GM18870 (cell line): ENCODE measurements around the gene SERPINB6.
"Not testable (repeated sequence)": the region's sequence is repeated elsewhere in the genome, so short reads cannot be mapped to it uniquely, and the experiment has no call there.

ENCODE experiments used
- ATAC-seq: cut with Tn5 transposase; IDR thresholded peaks from one replicate; pipeline ENCODE4 v1.9.1; 2021; ENCODE audit warnings: moderate library complexity; ENCODE audit not compliant: unreplicated experiment

Gene SERPINB6

GRCh38 chr6:2977799-2978590, 6.6 kb upstream of the SERPINB6 start:
- no peak for ATAC-seq

DNA sequence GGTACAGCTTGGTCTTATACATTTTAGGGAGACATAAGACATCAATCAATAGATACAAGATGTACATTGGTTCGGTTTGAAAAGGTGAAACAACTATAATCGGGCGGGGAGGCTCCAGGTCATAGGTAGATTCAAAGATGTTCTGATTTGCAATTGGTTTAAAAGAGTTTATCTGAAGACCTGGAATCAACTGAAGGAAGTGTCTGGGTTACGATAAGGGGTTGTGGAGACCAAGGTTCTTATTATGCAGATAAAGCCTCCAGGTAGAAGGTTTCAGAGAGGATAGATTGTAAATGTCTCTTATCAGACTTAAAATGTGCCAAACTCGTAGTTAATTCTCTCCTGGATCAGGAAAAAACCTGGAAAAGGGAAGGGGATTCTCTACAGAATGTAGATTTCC, 5.9 kb upstream of the SERPINB6 start:
- no peak for ATAC-seq

DNA sequence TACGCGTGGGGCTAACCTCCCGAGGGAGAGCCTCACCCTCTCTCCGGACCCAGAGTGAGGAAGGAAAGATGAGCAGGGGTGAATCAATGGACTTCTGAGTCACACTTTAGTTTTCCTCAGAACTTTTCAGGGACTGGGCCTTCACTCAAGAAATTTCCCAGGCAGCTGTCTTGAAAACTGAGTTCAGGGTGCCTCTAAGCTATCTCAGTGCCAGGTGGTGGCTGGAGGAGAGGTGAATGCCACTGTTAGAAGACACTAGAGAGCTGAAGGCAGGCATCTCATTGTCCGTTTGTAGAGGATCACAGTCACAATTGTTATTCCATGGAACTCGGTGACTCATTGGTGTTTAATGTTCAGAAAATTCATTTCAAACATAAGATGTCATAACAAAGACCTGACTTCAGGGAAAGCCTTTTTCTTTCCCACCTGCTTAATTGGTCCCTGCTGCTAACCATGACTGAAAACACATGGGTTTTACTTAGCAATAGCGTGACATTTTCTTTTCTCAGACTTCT, 5.3 kb upstream of the SERPINB6 start:
- no peak for ATAC-seq

GRCh38 chr6:2976060-2976459, 4.7 kb upstream of the SERPINB6 start:
- no peak for ATAC-seq

GRCh38 chr6:2973676-2974075, 2.3 kb upstream of the SERPINB6 start:
- no peak for ATAC-seq

DNA sequence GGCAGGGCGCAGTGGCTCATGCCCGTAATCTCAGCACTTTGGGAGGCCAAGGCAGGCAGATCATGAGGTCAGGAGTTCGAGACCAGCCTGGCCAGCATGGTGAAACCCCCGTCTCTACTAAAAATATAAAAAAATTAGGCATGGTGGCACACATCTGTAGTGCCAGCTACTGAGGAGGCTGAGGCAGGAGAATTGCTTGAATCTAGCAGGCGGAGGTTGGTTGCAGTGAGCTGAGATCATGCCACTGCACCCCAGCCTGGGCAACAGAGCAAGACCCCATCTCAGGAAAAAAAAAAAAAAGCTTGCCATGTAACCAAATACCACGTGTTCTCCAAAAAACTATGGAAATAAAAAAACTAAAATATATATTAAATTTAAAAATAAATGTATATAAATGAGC, 1.8 kb upstream of the SERPINB6 start:
- ATAC-seq: not testable (repeated sequence)

DNA sequence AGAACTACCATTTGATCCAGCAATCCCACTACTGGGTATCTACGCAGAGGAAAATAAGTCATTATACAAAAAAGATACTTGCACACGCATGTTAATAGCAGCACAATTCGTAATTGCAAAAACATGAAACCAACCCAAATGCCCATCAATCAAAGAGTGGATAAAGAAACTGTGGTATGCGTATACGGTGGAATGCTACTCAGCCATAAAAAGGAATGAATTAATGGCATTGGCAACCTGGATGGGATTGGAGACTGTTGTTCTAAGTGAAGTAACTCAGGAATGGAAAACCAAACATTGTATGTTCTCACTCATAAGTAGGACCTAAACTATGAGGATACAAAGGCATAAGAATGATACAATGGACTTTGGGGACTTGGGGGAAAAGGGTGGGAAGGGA, 1.3 kb upstream of the SERPINB6 start:
- not testable (repeated sequence) for ATAC-seq

DNA sequence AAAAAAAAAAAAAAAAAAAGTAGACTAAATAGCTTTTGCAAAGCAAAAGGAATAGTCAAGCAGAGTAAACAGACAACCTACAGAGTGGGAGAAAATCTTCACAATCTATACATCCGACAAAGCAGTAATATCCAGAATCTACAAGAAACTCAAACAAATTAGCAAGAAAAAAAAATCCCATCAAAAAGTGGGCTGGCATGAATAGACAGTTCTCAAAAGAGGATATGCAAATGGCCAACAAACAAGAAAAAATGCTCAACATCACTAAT, 786 bp upstream of the SERPINB6 start:
- ATAC-seq: not testable (repeated sequence)

DNA sequence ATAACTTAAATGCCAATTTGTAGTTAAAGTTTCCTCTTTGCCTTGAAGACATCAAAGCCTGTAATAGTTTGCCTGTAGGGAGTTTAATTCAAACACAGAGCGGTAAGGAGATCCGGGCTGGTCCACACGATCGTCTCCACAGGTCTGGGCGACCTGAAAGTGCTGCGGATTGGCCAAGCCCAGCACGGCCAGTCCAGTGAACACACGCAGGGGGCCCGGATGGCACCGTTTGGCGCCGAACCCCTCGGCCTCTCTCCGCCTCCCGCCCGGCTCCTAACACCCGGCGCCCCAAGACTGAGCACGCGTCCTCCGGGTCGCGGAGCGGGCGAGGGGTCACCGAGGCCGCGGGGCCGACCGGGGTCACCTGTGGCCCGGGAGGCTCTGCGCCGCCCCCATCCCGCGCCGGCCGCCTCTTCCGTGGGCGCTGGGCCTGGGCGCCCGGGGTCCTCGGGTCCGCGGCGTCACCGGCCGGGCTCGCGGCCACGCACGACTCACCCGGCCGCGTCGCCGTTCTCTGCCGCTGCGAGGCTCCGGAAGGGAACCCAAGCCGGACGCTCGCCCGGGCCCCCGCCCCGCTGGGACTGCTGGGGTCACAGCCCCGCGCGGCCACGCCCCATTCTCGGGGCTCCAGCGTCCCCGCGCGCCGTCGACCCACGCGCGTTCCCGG, 481 bp downstream of the SERPINB6 start:
- no peak for ATAC-seq

GRCh38 chr6:2970034-2970685, 1.2 kb downstream of the SERPINB6 start:
- no peak for ATAC-seq

DNA sequence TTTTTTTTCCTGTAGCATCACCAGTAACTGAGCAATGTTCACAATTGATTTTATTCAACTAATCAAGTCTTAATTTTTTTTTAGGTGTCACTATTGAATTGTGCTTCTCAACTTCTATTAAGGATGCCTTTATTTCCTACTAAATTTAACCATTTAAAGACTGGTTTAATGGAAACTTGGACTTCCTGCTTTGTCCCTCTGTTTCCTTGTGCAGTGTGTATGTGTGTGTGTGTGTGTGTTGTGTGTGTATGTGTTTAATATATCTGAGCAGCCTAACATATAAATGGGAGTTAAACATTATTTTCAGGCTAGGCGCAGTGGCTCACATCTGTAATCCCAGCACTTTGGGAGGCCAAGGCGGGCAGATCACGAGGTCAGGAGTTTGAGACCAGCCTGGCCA, 1.8 kb downstream of the SERPINB6 start:
- no peak for ATAC-seq

DNA sequence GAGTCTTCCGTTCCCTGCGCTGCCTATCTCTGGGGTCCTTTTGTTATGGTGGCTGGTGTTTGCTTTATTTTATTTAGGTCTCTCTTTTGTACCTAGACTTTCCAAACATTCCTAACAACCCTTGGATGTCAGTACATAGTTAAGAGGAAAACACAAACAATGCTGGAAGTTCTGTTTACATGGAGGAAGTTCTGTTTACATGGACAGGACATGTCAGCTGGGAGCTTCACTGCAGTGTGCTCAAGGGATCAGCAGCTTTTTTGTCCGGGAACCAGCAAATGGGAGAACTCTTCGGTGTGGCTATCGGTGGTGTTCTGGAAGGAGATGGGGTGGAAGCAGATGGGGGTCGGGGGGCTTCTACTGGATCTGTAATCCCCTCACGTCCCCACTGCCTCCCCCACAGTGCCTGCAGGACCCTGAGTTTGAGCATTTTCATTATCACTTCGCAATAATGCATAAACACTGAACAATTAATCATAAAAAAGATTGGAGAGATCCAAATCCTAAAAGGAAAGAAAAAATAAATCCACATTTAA, 2.7 kb downstream of the SERPINB6 start:
- ATAC-seq: no peak

- ATAC-seq: no peak
Observed at GRCh38 chr6:2967936-2968335, 3.4 kb downstream of the SERPINB6 start.

DNA sequence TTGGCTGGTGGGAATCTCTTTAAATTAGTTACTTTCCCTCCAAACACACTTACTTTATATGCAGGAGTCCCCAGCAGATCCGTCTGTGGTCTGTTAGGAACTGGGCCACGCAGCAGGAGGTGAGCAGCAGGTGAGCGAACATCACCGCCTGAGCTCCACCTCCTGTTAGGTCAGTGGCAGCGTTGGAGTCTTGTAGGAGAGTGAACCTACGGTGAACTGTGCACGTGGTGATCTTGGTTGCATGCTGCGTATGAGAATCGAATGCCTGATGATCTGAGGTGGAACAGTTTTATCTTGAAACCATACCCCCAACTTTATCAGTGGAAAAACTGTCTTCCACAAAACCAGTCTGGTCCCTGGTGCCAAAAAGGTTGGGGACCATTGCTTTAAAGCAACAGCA, 5.0 kb downstream of the SERPINB6 start:
- no peak for ATAC-seq

- ATAC-seq: no peak
Observed at GRCh38 chr6:2964793-2965505, 6.4 kb downstream of the SERPINB6 start.

DNA sequence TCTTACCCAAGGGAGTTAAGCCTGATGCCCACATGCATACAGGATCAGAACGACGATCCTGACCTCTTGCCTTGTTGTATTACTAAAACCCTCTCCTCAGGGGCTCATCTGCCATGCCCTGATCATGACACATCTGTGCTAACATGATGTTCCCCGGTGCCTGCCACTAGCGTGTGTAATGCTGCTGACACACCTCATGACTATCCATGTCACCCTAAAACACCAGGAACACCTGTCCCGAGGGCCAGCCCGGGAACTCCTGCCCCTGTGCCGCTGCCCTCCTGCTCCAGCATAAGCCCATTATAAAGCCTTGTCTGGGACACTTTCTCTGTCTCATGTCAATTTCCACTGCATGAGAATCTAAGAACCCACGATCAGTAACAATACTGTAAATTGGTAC, 7.6 kb downstream of the SERPINB6 start:
- ATAC-seq: no peak

- no peak for ATAC-seq
Observed at GRCh38 chr6:2962636-2963035, 8.7 kb downstream of the SERPINB6 start.

DNA sequence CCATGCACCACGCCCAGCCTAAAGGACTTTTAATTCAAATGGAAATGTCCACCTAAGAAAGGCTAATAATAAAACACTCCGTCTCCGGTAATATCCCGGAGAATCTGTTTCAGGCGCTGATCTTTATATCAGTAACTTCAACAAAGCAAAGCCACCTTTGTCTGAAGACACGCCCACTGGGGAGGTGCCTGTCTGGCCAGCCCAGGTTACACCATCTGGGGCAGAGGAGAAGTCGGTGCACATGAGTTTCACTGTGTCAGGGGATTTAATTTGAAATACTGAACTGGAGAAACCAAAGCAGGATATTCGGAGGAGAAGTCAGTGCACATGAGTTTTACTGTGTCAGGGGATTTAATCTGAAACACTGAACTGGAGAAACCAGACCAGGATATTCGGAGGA, 9.4 kb downstream of the SERPINB6 start:
- ATAC-seq: no peak

DNA sequence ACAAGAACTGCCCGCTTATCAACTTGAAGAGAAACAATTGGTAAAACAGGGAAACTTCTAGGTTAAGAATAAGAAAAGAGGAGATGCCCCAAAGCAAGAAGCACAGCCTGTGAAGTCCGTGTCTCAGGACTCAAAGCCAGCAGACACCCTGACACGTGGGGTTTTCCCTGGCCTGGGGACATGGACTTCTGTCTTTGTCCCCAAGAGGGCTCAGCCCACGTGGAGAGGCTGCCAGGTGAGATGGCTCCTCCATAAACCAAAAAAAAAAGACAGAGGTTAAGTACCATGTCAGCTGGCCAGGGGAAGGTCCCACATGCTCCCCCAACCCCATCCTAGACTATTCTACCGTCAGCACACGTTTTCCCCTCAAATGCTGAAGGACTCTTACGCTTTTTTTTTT, 9.9 kb downstream of the SERPINB6 start:
- no peak for ATAC-seq

DNA sequence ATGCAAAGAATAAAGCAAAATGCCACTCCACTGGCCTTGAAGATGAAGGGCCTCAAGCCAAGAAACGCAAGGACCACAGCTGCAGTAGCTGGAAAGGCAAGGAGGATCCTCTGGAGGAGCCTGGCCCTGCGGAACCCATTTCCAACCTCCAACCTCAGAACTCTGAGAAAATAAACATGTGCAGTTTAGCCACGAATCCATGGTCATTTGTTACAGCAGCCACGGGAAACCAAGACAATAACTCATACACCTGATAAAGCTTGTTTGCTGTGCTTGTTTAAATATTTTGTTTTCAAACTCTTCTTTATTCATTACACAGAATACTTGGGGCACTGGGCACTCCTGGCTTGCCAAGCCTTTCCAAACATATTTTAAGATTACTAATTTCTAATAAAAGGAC, 10.4 kb downstream of the SERPINB6 start:
- no peak for ATAC-seq
